Skeletal muscle tissue (tissue), 4 donors: ENCODE results near the gene CLCF1. TPM values are rescaled to one million over a fixed set of nuclear protein-coding genes. Genes with fewer than 3 reads are reported as not detected.

Experiments used
- H3K27ac ChIP-seq: one replicate; pipeline ENCODE4 v1.7.0; 2013; ENCODE audit warnings: mild to moderate bottlenecking, low read depth, low read length, inconsistent platforms
- H3K27me3 ChIP-seq, 3 donors: one replicate each; pipeline ENCODE4 v1.7.0; 2013; ENCODE audit warnings: low read length in 3 of 3; ENCODE audit not compliant: control insufficient read depth in 3 of 3, insufficient read depth in 3 of 3
- H3K36me3 ChIP-seq, 3 donors: one replicate each; pipeline ENCODE4 v1.7.0; 2013; ENCODE audit warnings: low read length in 3 of 3; ENCODE audit not compliant: control insufficient read depth in 3 of 3, insufficient read depth in 3 of 3
- H3K4me1 ChIP-seq, 3 donors: one replicate each; pipeline ENCODE4 v1.7.0; 2013; ENCODE audit warnings: low read length in 3 of 3, mild to moderate bottlenecking in 3 of 3; ENCODE audit not compliant: control insufficient read depth in 3 of 3, insufficient read depth in 3 of 3
- H3K4me3 ChIP-seq, 3 donors: one replicate each; pipeline ENCODE4 v1.7.0; 2013; ENCODE audit warnings: low read length in 3 of 3
- H3K9ac ChIP-seq, 3 donors: one replicate each; pipeline ENCODE4 v1.7.0; 2013; ENCODE audit warnings: low read length in 3 of 3, mild to moderate bottlenecking in 3 of 3, moderate library complexity in 2 of 3, low read depth in 1 of 3
- H3K9me3 ChIP-seq, 3 donors: one replicate each; pipeline ENCODE4 v1.7.0; 2013; ENCODE audit warnings: low read length in 3 of 3; ENCODE audit not compliant: control insufficient read depth in 3 of 3
- total RNA-seq: library from RNA; depleted of rRNA; stranded (reverse); fragments of >200 nt; gene quantifications from one replicate; pipeline ENCODE4 v1.2.3, GENCODE V29; 2014
- donor health status: Osteomylitis.

The CLCF1 gene
- total RNA-seq, 1 donor from 2014 or later: 1.0 TPM

DNA sequence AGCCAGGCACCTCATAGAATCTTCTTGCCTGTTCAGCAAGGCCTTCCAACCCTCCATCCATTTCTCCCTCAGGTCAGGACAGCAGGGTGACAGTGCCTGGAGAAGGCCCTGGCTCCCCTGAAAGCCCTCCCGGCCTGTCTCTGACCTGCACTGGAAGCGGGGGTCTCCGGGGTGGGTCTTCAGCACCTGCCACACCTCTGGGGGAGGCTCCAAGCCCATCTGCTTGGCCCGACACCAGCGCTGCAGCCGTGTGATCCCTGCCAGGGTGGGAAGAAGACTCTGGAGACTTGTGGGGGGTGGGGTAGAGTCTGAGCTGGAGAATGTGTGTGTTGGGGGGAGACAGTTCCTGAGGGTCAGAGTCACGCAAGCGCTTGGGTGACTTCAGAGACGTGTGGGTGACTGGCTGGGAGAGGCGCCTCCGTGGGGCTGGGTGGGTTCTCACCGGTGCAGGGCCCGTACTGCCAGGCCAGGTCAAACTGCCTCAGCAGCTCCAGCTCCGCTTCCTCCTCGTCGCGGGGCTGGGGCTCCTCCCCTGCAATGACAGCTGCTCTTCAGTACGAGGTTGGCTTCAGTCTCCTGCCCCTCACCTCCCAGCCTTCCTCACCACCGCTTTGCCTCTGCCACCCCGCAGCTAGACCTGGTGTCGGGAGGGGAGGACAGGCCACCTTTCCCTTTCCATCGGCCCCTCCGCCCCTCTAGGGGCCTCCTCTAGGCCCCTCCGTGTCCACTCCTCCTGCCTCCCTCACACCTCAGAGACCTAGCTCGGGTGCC lies 20.7 kb downstream of the CLCF1 start:
- Histone ChIP-seq H3K4me1 (peaks cover 31 to 68% (median 61%) of the 10 kb centered on the region in 3 donors), H3K36me3 (peaks cover 0 to 4% (median 0%) of the 10 kb centered on the region in 3 donors), H3K9me3 (no peaks in the 10 kb centered on the region), H3K9ac (peak overlapping the region; percentile 92 to 98 (median 92)), H3K4me3 (peak overlapping the region; percentile 90 to 94 (median 91)), H3K27me3 (no peaks in the 10 kb centered on the region), H3K27ac (peak overlapping the region; percentile 100)

DNA sequence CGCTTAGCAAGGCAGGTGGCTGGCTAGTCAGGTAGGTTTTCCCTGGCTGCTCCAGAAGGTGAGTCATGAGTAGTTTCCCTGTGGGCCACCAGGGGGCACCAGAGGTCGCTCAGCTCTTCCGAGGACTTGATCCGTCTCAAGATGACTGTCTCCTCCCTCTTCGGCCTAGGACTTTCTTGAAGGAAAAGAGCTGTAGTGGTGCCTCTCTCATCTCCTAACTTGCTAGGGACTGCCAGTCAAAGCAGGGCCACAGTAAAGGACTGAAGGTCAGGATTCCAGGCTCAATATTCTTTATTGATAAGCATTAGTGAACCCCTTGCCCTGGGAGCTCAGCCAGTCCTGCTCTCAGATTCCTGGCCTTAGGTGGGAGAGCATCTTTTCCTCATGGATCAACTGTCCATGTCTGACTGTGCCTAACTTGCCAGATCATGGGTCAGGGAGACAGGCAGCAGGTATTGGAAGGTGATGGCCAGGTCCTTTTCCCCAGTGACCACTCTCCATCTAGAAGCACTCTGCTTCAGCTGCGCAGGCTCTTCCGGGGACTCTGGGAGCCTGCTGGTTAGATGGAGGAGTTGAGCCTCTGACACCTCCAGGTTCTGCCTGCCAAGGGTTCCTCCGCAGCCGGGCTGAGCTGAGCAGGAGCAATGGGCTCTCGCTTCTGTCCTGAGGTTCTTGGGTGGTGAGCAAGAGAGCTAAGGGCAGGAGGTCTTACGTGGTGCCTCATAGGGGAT lies 22.0 kb downstream of the CLCF1 start:
- Histone ChIP-seq H3K9ac (peak overlapping the region in 1 of 3 donors; percentile 54), H3K27me3 (no peaks in the 10 kb centered on the region), H3K4me1 (peaks cover 31 to 55% (median 50%) of the 10 kb centered on the region in 3 donors), H3K36me3 (peaks cover 0 to 4% (median 0%) of the 10 kb centered on the region in 3 donors), H3K9me3 (no peaks in the 10 kb centered on the region), H3K27ac (peak overlapping the region; percentile 100), H3K4me3 (peak overlapping the region in 2 of 3 donors; percentile 4 to 38)

DNA sequence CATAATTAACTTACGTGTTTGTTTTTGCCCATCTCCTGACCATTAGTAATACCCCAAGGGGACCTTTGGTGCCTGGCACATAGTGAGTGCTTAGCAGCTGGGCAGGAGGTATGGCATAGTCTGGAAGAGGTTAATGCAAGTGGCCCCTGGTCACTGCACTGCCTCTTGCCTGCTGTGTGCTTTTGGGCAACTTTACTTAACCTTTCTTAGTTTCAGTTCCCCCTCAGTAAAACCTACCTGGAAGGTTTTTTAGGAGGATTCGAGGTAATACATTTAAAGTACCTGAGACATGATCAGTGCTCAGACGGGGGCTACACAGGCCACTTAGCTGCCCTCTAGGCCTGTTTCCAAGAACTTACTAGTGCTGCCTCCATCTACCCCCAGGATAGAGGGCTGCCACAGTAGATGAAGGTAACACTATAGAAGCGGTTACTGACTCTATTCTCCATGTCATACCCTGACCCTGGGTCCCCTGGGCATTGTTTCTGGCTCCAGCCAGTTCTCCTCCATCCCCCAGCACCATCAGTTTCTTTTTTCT lies 23.4 kb downstream of the CLCF1 start:
- Histone ChIP-seq H3K4me3 (no peak overlapping the region), H3K27me3 (no peaks in the 10 kb centered on the region), H3K27ac (no peak overlapping the region), H3K36me3 (peaks cover 0 to 4% (median 0%) of the 10 kb centered on the region in 3 donors), H3K9me3 (no peaks in the 10 kb centered on the region), H3K4me1 (peaks cover 29 to 40% (median 36%) of the 10 kb centered on the region in 3 donors), H3K9ac (no peak overlapping the region)

DNA sequence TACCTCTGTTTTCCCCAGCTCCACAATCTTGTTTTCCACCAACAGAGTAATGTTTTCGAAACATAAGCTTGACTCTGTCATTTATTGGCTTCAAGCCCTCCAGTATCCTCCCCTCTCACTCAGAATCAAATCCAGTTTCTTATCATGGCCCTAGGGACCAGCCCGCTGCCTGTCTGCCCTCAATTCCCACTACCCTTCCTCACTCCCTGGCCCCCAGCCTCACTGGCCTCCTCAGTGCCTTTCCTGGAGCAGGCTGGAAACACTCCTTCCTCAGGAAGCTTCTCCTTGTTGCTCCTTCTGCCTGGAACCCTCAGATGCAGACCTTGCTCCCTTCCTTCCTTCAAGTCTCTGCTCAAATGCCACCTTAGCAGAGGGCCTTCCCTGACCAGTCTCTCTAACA lies 23.9 kb downstream of the CLCF1 start:
- Histone ChIP-seq H3K4me1 (peaks cover 24 to 35% (median 30%) of the 10 kb centered on the region in 3 donors), H3K27me3 (no peaks in the 10 kb centered on the region), H3K36me3 (peaks cover 0 to 4% (median 0%) of the 10 kb centered on the region in 3 donors), H3K9me3 (no peaks in the 10 kb centered on the region), H3K9ac (peak overlapping the region in 2 of 3 donors; percentile 2 to 25), H3K27ac (no peak overlapping the region), H3K4me3 (no peak overlapping the region)

DNA sequence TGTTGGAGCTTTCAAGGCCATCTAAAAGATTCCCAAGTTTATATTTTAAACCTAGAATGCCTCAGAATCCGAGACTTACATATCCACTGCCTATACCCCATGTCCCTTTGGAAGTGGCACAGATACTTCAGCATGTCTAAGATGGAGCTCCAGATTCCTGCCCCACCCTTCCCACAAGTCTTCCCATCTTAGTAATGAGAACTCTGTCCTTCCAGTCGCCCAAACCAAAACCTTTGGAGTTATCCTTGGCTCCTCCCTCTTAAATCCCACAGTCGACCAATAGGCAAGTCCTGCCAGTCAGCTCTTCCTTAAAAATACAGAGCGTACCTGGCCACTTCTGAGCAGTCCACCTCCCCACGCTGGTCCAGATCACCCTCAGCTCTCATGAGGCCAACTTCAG lies 24.4 kb downstream of the CLCF1 start:
- peaks cover 20 to 31% (median 26%) of the 10 kb centered on the region in 3 donors for H3K4me1 ChIP-seq
- H3K9ac ChIP-seq: peak overlapping the region in 2 of 3 donors; percentile 2 to 25
- no peak overlapping the region for H3K4me3 ChIP-seq
- H3K9me3 ChIP-seq: no peaks in the 10 kb centered on the region
- H3K27ac ChIP-seq: no peak overlapping the region
- no peaks in the 10 kb centered on the region for H3K27me3 ChIP-seq
- H3K36me3 ChIP-seq: peaks cover 0 to 4% (median 0%) of the 10 kb centered on the region in 3 donors

DNA sequence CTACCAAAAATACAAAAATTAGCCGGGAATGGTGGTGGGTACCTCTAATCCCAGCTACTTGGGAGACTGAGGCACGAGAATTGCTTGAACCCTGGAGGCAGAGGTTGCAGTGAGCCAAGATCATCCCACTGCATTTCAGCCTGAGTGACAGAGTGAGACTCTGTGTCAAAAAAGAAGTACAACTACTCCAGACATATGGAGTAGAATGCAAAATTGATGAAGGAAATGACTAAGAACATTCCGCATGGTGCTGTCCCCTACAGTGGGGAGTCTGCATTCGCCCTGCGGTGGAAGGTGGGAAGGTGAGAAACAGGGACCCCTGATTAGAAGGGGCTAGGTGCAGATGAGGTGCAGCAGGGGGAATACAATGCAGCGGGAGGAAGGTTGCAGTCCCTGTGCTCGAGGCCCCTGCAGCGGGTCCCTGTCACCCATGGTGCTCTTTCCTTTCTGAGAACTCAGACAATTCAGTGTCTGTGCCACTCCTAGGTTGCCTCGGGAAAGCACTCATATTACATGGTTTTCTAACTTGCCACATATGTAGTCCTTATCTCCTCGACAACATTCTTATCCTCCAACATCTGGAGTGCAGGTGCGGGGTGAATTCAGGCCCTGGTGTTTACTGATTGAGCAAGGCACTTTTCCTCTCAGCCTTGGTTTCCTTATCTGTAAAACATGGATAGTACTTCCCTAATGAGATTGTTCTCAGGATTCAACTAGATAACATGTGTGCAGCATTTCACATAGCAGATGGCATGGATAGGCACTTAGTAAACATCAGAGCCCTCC lies 25.2 kb downstream of the CLCF1 start:
- Histone ChIP-seq H3K9ac (no peak overlapping the region), H3K4me3 (no peak overlapping the region), H3K27me3 (no peaks in the 10 kb centered on the region), H3K4me1 (peaks cover 15 to 27% (median 22%) of the 10 kb centered on the region in 3 donors), H3K9me3 (no peaks in the 10 kb centered on the region), H3K27ac (no peak overlapping the region), H3K36me3 (peaks cover 0 to 4% (median 0%) of the 10 kb centered on the region in 3 donors)

DNA sequence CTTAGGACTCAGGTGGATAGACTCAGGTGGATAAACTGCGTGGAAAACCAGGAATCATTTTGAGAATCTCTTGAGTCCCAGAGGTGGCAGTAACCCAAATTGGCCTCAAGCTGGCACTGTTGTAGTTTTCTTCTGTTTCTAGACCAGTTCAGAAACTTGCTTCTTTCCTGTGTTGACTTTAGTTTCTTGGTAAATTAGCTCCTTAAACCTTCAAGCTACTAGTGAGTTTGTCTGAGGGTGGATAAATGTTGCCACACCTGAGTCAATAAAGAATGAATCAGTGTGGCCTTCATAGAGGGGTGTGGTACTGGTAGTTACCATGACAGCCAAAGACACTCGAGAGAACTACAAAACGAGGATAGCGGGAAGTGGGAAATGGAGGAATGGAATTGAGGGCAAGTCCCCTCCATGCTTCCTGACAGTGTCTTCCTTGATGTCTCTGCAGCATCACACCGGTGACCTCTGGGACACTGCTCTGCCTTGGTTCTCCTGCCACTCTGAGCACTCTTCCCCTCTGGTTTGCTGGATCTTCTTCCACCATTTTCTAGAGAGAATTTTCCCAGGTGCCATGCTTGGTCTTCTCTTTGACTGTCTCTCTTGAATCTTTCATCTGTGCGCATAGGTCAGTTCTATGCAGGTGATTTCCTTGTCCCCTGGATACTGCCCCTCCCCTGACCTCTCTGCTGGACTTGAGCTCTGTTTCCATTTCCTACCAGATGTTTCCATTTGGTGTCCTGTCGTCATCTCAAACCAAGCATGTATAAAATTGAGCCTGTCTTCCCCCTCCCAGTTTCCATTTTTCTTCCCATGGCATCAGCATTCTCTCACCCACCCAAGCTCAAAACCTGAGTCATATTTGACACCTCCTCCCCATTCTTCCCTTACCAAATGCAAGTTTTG lies 27.2 kb downstream of the CLCF1 start:
- no peak overlapping the region for H3K4me3 ChIP-seq
- H3K36me3 ChIP-seq: no peaks in the 10 kb centered on the region
- no peak overlapping the region for H3K9ac ChIP-seq
- H3K27ac ChIP-seq: no peak overlapping the region
- H3K4me1 ChIP-seq: peaks cover 2 to 9% (median 5%) of the 10 kb centered on the region in 3 donors
- no peaks in the 10 kb centered on the region for H3K9me3 ChIP-seq
- H3K27me3 ChIP-seq: no peaks in the 10 kb centered on the region

DNA sequence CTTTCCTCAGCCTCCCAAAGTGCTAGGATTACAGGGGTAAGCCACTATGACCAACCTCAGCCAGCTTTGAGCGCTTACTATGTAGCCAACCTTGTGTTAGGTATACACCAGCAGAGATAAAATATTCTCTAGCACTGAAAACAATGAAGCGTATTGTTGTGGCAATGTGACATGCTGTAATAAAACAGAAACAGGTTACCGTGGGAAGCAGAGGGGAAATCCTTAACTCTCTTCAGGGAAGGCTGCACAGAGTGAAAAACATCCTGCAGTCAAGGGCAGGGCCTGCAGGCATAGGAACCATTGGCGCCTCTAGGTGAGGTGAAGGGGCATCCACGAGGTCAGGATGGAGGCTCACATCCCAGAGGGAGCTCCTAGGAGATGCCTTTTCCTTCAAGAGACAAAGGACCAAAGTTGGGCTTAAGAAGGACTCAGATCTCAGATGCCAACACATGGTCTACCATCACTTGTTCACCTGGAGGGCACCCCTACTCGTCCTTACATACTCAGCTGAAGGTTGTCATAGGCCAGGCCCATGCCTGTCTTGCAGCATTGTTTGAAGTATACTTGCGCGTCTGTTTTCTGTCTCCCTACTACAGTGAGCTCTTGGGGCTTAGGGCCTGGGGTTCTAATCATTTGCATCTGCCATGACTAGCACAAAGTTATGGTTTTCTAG lies 28.0 kb downstream of the CLCF1 start:
- Histone ChIP-seq H3K36me3 (no peaks in the 10 kb centered on the region), H3K27ac (no peak overlapping the region), H3K4me3 (no peak overlapping the region), H3K9me3 (no peaks in the 10 kb centered on the region), H3K4me1 (peaks cover 0 to 9% (median 2%) of the 10 kb centered on the region in 3 donors), H3K9ac (no peak overlapping the region), H3K27me3 (no peaks in the 10 kb centered on the region)
